GM12874 (cell line): ENCODE results near the gene SRGAP3.

ENCODE experiments used
- CTCF ChIP-seq: IDR thresholded peaks from 2 replicates; pipeline ENCODE4 v1.5.1; 2011; ENCODE audit warnings: low read depth, mild to moderate bottlenecking, control low read depth, low read length, moderate library complexity; ENCODE audit not compliant: insufficient read depth

Gene SRGAP3

DNA sequence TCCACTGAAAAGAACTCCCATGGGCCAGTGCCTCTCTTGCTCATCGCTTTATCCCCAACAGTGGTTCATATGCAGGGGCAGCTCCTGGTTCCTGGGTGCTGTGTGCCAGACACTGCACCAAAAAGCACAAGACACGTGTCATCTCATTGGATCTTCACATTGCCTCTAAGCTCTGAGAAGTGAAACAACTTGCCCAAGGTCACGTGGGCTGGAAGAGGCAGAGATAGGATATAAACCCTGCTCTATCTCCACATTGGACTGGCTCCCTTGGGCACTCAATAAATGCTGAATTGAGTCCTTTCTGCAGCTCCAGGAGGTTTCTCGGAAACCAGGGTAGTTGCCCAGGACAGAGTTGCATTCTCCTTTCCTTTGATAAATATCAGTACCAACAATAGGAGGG, 88.1 kb downstream of the SRGAP3 start:
- TF ChIP-seq CTCF: no peak

DNA sequence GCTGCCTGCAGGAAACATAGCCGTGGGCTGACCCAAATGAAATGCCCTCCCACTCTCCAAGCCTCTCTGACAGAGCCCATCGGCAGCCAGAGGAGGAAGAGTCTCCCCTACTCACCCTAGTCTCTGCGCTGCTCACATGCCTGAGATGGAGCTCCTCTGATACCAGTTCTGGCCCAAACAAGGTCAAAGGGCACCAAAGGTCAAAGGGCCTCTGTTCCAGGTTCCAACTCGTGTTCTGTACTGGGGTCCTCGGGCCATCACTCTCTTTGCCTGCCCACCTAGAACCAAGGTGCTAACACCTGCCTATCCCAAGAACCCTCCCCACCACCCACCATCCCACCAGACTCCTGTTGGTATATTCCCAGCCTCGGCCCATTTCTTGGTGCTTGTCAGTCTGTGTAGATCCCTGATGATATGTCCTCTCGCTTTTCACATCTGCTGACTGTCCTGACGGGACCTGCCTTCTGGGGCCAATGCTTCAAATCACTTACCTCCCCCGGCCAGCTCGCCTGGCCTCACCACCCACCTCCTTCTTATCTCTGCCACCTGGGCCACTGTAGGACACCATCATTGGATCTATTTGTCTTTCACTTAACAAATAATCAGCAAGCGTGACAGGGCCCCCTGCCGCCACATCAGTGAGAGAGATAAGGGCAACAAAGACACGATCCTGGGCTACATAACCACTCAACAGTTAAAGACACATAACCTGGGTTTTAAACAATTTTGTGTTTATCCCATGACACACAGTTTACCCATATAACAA, 90.4 kb downstream of the SRGAP3 start:
- TF ChIP-seq CTCF: no peak

DNA sequence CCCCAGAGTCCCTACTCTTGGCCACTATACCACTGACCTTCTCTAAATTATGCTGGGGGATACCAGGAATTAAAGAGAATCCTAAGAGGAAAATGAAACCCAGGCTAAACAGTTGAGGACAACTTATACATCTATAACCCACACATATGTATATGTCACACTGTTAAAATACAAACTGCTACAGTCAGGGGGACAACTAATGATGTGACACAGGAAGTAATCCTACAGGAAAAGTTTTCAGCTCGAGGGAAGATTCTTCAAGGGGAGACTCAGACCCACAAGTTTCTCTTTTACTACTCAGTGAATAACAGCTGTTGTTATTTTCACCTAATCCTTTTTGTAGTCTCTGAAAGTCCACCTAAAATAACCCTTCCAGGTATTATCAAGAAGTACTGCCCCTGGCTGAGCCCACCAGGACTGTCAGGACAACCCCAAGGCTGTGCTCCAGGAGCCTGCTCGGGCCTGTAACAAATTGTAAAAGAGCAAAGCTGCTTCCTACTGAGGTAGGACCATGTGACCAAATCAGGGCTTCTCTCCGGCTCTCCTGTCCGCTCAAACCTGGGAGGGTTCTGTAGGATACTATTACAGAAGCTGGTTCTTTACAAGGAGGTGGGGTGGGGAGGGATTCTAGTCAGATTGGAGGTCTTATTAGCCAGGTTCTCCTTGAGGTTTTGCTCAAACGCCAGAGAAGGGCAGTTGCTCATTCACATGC, 91.6 kb downstream of the SRGAP3 start:
- no peak for TF ChIP-seq CTCF

DNA sequence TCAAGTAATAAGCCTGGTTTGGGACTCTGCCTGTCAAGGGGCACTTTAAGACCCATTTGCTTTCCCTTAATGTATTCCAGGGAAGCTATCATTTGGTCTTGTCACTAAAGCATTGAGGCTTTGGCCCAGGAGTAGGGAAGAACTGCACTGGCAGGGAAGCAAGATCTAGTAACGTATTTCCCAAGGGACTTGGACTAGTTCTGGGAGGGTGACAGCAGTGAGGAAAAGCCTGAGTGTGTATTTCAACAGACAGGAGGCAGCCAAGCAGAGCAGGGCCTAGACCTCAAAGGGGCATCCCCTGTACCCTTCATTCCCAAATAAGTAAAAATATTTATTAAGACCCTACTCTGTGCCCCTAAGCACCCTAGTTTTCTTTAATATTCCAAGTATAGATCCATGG, 92.8 kb downstream of the SRGAP3 start:
- TF ChIP-seq CTCF: no peak

- TF ChIP-seq CTCF: no peak
Measured at GRCh38 chr3:9155028-9155427, 94.4 kb downstream of the SRGAP3 start.

DNA sequence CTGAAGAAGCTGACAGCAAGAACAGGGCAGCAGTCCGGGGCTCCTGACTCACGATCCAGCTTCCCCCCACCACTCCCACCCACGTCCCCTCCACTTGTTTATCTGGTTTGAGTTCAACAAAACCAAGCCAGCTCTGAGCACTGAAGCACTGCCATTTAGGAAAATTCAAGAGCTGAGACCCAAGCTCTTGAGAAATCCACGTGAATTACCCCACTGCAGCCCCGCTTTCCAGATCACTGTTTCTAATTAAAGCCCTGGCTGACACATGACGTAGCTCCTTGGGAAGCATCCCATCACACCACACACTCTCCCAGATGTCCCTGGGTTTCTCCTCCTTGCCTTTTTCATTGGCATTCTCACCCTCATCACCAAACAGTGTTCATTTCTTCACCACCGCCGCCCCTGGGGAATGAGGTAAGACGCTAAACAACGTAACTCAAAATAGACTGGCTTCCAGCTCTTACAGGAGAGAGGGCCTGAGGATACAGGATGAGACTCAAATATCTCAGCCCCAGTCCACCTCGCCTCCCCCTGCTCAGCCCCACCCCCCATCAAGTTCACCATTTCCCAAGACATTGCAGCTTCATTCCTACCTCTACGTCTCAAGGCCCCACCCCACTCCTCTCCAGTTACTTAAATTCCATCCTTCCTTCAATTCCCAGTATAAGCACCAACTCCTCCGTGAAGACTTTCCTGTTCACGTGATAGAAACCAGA, 95.4 kb downstream of the SRGAP3 start:
- TF ChIP-seq CTCF: no peak

DNA sequence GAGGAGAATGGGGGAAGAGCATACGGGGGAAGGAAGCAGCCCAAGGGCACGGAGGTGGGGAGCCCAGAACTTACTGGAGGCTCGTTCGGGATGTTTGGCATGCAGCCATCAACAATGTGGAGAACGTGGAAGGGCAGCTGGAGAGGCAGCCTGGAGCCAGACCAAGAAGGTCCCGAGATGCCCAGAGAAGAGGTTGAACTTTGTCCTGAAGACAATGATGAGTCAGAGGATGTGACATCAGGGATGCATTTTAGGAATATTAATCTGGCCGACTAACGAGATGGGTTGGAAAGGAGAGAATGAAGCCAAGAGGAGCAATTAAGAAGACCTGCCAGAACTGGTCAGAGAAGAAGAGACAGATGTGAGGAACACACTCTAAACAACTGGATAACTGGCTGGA, 98.2 kb downstream of the SRGAP3 start:
- no peak for TF ChIP-seq CTCF
